Panc1 (cell line): ENCODE data around the gene SWAP70.

Source experiments
- CTCF ChIP-seq: fragments of 450-650 bp; IDR thresholded peaks from 2 replicates; pipeline ENCODE4 v1.5.1; 2017; ENCODE audit warnings: mild to moderate bottlenecking
- TF ChIP-seq, protein P1 (sequence below), 2 experiments: IDR thresholded peaks; 2 replicates each; pipeline ENCODE4 v1.6.1; 2011 to 2012; ENCODE audit warnings: low read depth in 2 of 2, control low read depth in 1 of 2, low read length in 1 of 2, mild to moderate bottlenecking in 1 of 2, moderate library complexity in 1 of 2; ENCODE audit not compliant: insufficient read depth in 1 of 2

- TF ChIP-seq CTCF: no peak
- TF ChIP-seq, protein P1, sequence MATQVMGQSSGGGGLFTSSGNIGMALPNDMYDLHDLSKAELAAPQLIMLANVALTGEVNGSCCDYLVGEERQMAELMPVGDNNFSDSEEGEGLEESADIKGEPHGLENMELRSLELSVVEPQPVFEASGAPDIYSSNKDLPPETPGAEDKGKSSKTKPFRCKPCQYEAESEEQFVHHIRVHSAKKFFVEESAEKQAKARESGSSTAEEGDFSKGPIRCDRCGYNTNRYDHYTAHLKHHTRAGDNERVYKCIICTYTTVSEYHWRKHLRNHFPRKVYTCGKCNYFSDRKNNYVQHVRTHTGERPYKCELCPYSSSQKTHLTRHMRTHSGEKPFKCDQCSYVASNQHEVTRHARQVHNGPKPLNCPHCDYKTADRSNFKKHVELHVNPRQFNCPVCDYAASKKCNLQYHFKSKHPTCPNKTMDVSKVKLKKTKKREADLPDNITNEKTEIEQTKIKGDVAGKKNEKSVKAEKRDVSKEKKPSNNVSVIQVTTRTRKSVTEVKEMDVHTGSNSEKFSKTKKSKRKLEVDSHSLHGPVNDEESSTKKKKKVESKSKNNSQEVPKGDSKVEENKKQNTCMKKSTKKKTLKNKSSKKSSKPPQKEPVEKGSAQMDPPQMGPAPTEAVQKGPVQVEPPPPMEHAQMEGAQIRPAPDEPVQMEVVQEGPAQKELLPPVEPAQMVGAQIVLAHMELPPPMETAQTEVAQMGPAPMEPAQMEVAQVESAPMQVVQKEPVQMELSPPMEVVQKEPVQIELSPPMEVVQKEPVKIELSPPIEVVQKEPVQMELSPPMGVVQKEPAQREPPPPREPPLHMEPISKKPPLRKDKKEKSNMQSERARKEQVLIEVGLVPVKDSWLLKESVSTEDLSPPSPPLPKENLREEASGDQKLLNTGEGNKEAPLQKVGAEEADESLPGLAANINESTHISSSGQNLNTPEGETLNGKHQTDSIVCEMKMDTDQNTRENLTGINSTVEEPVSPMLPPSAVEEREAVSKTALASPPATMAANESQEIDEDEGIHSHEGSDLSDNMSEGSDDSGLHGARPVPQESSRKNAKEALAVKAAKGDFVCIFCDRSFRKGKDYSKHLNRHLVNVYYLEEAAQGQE (IDR thresholded peaks at IDR 0.05; ENCODE audit: insufficient read depth in 1 of 2, low read depth in 2 of 2, low read length in 1 of 2): no peak
Measured at GRCh38 chr11:9745411-9746211, 81.7 kb downstream of the SWAP70 start.
